Measurements from ENCODE around the gene IGF2BP2.

DNA sequence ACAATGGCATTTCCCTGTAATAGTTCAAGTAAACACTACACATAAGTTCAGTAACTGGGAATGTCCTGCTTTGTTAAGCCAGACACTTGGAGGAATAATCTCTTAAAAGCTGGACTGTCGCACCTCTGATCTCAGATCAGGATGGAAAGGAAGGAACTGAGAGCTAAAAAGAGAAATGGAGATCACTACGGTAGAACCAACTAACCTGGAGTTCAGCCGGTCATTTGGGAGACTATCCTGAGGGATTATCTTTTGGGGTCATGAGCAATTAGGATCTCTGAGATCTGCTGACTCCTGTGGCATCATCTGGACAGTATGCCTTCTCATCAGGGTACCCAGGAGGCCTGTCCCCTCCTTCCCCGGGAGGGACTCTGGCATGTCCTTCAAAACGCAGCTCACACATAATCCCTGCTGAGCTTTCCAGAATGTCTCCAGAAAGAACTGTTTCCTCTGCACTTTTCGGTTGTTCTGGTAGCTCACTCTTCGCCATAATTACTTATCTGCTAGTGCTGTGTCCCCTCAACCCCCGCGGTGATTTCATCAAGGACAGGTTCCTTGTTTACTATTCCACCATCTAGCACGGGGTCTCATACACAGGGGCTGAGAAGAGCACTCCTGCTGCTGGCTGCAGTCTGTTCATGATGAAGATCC lies 123.1 kb downstream of the IGF2BP2 start:
- no peak for TF ChIP-seq JUND (IDR thresholded peaks at IDR 0.05; ENCODE audit: low read length)
- no peak for TF ChIP-seq POLR2AphosphoS5 (IDR thresholded peaks at IDR 0.05; ENCODE audit: low read depth, low read length)
- TF ChIP-seq POLR2A (IDR thresholded peaks at IDR 0.05; ENCODE audit: control extremely low read depth in 1 of 2, low read depth in 2 of 2, low read length in 2 of 2): no peak
- TF ChIP-seq, protein P1, sequence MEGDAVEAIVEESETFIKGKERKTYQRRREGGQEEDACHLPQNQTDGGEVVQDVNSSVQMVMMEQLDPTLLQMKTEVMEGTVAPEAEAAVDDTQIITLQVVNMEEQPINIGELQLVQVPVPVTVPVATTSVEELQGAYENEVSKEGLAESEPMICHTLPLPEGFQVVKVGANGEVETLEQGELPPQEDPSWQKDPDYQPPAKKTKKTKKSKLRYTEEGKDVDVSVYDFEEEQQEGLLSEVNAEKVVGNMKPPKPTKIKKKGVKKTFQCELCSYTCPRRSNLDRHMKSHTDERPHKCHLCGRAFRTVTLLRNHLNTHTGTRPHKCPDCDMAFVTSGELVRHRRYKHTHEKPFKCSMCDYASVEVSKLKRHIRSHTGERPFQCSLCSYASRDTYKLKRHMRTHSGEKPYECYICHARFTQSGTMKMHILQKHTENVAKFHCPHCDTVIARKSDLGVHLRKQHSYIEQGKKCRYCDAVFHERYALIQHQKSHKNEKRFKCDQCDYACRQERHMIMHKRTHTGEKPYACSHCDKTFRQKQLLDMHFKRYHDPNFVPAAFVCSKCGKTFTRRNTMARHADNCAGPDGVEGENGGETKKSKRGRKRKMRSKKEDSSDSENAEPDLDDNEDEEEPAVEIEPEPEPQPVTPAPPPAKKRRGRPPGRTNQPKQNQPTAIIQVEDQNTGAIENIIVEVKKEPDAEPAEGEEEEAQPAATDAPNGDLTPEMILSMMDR (IDR thresholded peaks at IDR 0.05; ENCODE audit: control extremely low read depth in 1 of 3, insufficient read depth in 1 of 3, low read depth in 1 of 3, low read length in 3 of 3): no peak
- TF ChIP-seq TCF12 (IDR thresholded peaks at IDR 0.05; ENCODE audit: low read depth, low read length): no peak
- no peak for TF ChIP-seq SP1 (IDR thresholded peaks at IDR 0.05; ENCODE audit: low read depth, low read length)

All from H1 (cell line).